NCI-H526 treated with DMSO at 0.1 percent for 48 hours (cell line): ENCODE data around the gene RIMBP3B.
"Not testable (repeated sequence)": the region's sequence is repeated elsewhere in the genome, so short reads cannot be mapped to it uniquely, and the experiment has no call there.

ENCODE experiments used
- DNase-seq: peaks from one replicate; lab custom pipeline; 2025; lab: John Stamatoyannopoulos, UW

The RIMBP3B gene, protein sequence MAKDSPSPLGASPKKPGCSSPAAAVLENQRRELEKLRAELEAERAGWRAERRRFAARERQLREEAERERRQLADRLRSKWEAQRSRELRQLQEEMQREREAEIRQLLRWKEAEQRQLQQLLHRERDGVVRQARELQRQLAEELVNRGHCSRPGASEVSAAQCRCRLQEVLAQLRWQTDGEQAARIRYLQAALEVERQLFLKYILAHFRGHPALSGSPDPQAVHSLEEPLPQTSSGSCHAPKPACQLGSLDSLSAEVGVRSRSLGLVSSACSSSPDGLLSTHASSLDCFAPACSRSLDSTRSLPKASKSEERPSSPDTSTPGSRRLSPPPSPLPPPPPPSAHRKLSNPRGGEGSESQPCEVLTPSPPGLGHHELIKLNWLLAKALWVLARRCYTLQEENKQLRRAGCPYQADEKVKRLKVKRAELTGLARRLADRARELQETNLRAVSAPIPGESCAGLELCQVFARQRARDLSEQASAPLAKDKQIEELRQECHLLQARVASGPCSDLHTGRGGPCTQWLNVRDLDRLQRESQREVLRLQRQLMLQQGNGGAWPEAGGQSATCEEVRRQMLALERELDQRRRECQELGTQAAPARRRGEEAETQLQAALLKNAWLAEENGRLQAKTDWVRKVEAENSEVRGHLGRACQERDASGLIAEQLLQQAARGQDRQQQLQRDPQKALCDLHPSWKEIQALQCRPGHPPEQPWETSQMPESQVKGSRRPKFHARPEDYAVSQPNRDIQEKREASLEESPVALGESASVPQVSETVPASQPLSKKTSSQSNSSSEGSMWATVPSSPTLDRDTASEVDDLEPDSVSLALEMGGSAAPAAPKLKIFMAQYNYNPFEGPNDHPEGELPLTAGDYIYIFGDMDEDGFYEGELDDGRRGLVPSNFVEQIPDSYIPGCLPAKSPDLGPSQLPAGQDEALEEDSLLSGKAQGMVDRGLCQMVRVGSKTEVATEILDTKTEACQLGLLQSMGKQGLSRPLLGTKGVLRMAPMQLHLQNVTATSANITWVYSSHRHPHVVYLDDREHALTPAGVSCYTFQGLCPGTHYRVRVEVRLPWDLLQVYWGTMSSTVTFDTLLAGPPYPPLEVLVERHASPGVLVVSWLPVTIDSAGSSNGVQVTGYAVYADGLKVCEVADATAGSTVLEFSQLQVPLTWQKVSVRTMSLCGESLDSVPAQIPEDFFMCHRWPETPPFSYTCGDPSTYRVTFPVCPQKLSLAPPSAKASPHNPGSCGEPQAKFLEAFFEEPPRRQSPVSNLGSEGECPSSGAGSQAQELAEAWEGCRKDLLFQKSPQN (N-terminal part only)

GRCh38 chr22:21383701-21384467 lies at the start of gene RIMBP3B:
Gene RIMBP3B, plus strand, starts transcription at chr22:21383751. Its CDS starts 108 bp downstream, at chr22:21383859.
- DNase-seq: not testable (repeated sequence)

DNA sequence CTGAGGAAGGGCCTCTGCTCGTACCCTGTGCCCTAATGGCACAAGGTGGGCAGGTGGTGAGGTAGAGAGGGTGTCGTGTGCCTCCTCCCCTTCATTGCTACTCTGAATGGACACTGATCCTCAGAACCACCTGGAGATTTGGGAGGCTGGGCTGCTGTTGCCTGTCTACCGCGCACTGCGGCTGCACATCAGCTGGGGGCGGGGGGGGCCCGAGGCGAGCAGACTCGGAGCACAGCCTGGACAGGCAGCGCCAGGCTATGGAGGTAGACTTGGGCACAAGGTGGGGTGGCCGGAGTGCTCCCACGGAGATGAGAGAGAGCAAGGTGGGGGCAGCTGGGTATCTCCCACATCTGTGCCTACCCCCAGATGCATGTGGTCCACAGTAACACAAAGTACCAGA lies 26.0 kb upstream of the RIMBP3B start:
- not testable (repeated sequence) for DNase-seq

- not testable (repeated sequence) for DNase-seq
Measured at GRCh38 chr22:21360525-21360924, 23.0 kb upstream of the RIMBP3B start.

- not testable (repeated sequence) for DNase-seq
Measured at GRCh38 chr22:21362473-21362872, 21.1 kb upstream of the RIMBP3B start.

GRCh38 chr22:21363061-21363460 lies 20.5 kb upstream of the RIMBP3B start:
- DNase-seq: not testable (repeated sequence)

GRCh38 chr22:21363803-21364202 lies 19.7 kb upstream of the RIMBP3B start:
- DNase-seq: not testable (repeated sequence)

DNA sequence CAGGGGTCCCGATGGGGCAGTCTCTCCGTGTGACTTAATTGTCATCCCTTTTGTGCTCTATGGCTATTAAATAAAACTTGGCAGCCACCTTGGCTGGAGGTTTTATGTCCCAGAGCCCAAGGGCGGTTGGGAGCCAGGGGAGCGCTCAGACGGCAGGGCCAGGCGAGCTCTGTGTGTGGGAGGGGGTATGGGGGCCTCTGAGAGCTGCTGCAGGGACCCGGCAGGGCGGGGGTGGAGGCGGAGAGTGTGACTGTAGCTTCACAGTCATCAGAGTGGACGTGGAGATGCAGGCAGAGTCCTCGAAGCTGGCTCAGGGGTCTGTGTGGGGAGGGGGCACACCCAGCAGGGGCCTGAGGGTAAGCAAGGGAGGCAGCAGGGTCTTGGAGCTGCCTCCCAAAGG lies 19.2 kb upstream of the RIMBP3B start:
- DNase-seq: not testable (repeated sequence)

DNA sequence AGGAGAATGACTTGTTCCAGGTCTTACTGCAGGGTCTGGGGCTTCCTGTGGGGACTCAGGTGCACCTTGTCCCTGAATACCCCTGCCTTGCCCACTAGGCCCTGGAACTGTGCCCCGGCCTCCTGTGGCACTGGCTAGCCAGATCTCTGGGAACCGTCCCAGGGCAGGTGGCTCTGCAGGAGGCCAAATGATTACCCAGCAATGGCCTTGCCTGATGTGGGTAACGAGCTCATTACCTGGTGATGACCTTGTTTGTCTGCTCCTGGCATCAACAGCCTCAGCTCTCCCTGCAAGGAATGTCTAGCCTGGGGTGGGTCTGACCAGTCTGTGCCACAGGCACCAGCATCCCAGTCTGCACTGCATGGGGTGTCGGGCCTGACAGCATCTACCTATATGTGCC lies 18.2 kb upstream of the RIMBP3B start:
- DNase-seq: not testable (repeated sequence)

- DNase-seq: not testable (repeated sequence)
Measured at GRCh38 chr22:21368603-21369310, 14.8 kb upstream of the RIMBP3B start.

DNA sequence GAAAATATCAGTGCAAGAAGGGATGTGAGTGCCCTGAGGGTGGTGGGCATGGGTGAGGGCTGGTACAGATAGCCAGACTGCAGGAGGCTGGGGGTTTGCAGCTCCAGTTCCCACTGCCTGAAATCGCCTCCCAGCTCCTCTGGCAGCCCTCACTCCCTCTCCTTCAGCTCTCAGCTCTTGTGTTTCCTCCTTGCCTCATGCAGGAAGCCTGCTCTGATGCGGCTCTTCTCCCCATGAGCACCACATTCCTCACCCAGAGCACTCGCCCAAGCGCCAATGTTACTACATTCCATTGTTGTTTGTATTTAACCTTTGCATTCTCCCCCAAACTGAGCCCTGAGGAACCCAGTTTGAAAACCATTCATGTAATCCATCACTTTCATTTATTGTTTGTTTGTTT lies 7.7 kb upstream of the RIMBP3B start:
- not testable (repeated sequence) for DNase-seq

- DNase-seq: not testable (repeated sequence)
Measured at GRCh38 chr22:21384468-21385357, 1.2 kb downstream of the RIMBP3B start.

DNA sequence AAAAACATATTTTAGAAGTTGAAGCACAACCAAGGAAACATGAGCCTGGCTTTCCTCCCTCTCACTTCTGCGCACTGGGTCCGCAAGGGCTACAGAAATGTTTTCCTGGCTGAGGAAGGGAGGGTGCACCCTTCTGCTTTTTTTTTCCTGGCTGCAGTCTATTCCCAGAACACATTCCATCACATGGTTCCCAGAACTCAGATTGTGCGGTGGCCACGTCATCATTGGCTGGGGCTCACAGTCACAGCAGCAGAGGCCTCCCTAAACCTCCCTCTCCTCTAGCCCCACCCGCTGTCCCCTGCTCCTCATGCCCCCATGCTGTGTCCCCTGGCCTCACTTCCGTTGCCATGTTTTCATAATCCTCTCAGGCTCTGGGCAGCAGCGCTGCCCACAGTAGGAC lies 5.9 kb downstream of the RIMBP3B start:
- not testable (repeated sequence) for DNase-seq

DNA sequence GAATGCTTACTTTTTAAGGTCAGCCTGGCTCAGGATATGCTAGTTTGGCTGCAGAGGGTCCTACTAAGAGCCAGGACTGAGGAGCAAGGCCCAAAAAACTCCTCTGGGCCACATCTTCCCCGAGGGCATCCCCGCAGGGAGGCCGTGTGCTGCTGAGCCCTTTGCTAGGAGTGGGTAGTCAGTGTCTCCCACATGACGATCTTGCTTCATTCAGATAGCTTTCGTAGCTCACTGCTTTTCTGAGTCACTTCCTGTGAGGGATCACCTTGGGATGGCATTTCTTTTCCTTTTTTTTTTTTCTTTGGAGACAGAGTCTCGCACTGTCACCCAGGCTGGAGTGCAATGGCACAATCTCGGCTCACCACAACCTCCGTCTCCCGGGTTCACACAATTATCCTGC lies 6.5 kb downstream of the RIMBP3B start:
- not testable (repeated sequence) for DNase-seq

GRCh38 chr22:21394613-21395012 lies 11.1 kb downstream of the RIMBP3B start:
- not testable (repeated sequence) for DNase-seq

- not testable (repeated sequence) for DNase-seq
Measured at GRCh38 chr22:21401197-21401969, 17.8 kb downstream of the RIMBP3B start.

GRCh38 chr22:21402763-21403314 lies 19.3 kb downstream of the RIMBP3B start:
- not testable (repeated sequence) for DNase-seq

DNA sequence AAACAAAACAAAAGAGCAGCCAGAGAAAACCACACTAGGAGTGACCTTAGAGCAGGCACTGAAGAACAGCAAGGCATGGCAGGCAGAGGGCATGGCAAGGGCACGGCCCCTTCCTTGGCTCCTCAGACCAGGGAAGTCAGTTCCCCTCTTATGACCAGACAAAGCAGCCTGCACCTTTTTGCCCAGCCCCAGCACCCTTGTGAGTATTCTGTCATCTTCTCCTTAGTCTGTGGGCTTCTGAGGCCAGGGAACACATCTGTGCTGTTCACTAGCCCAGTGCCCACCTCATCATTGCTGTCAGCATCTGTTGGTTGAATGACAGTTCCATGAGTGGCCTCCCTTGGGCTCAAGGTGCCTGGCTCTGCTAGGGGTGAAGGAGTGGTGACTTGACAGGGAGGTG lies 23.6 kb downstream of the RIMBP3B start:
- not testable (repeated sequence) for DNase-seq

GRCh38 chr22:21407792-21408191 lies 24.2 kb downstream of the RIMBP3B start:
- DNase-seq: not testable (repeated sequence)
